NCI-H460 (cell line): ENCODE measurements around the gene SECISBP2. TPM values are rescaled to one million over a fixed set of nuclear protein-coding genes. Genes with fewer than 3 reads are reported as not detected.
"Not testable (repeated sequence)": the region's sequence is repeated elsewhere in the genome, so short reads cannot be mapped to it uniquely, and the experiment has no call there.

Experiments used
- DNase-seq: peaks from one replicate; pipeline ENCODE4 v3.0.0-alpha.2; 2016; ENCODE audit warnings: low read depth; ENCODE audit errors: extremely low read depth
- polyA plus RNA-seq: library from polyadenylated mRNA; depleted of rRNA; stranded (reverse); fragments of >200 nt; gene quantifications from 2 replicates; pipeline ENCODE4 v1.2.3, GENCODE V29; 2014; cell fraction: nucleus; rRNA removed
- total RNA-seq: library from RNA; depleted of rRNA; stranded (reverse); fragments of >200 nt; shearing (Covaris generic); gene quantifications from 2 replicates; pipeline ENCODE4 v1.2.3, GENCODE V29; 2014; rRNA removed

The SECISBP2 gene, protein sequence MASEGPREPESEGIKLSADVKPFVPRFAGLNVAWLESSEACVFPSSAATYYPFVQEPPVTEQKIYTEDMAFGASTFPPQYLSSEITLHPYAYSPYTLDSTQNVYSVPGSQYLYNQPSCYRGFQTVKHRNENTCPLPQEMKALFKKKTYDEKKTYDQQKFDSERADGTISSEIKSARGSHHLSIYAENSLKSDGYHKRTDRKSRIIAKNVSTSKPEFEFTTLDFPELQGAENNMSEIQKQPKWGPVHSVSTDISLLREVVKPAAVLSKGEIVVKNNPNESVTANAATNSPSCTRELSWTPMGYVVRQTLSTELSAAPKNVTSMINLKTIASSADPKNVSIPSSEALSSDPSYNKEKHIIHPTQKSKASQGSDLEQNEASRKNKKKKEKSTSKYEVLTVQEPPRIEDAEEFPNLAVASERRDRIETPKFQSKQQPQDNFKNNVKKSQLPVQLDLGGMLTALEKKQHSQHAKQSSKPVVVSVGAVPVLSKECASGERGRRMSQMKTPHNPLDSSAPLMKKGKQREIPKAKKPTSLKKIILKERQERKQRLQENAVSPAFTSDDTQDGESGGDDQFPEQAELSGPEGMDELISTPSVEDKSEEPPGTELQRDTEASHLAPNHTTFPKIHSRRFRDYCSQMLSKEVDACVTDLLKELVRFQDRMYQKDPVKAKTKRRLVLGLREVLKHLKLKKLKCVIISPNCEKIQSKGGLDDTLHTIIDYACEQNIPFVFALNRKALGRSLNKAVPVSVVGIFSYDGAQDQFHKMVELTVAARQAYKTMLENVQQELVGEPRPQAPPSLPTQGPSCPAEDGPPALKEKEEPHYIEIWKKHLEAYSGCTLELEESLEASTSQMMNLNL
- total RNA-seq = 50.6 and 56.1 TPM in 2 replicates
- polyA plus RNA-seq = 67.9 and 87.3 TPM in 2 replicates

GRCh38 chr9:89318123-89319014 lies at the start of gene SECISBP2:
Gene SECISBP2, plus strand, starts transcription at chr9:89318500. Its CDS starts 77 bp downstream, at chr9:89318577.
- DNase-seq = peak; percentile 97

GRCh38 chr9:89273528-89274279 lies 44.6 kb upstream of the SECISBP2 start:
- DNase-seq = no peak

DNA sequence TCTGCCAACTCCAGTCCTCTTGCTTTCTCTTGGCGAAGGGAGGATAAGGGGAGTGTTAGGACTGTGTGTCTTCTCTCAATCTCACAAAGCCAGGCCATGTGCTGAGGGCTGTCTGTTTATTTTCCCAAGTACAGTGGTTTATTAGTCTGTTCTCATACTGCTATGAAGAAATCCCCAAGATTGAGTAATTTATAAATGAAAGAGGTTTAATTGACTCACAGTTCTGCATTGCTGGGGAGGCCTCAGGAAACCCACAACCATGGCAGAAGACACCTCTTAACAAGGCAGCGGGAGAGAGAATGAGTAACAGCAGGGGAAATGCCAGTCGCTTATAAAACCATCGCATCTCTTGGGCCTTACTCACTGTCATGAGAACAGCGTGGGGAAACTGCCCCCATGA lies 43.5 kb upstream of the SECISBP2 start:
- no peak for DNase-seq

DNA sequence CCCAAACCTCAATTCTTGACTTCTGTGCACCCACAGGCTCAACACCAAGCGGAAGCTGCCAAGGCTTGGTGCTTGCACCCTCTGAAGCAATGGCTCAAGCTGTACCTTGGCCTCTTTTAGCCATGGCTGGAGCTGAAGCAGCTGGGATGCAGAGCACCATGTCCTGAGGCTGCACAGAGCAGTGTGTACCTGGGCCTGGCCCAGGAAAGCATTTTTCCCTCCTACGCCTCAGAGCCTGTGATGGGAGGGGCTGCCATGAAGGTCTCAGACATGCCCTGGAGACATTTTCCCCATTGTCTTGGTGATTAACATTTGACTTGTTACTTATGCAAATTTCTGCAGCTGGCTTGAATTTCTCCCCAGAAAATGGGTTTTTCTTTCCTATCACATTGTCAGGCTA lies 42.3 kb upstream of the SECISBP2 start:
- not testable (repeated sequence) for DNase-seq

DNA sequence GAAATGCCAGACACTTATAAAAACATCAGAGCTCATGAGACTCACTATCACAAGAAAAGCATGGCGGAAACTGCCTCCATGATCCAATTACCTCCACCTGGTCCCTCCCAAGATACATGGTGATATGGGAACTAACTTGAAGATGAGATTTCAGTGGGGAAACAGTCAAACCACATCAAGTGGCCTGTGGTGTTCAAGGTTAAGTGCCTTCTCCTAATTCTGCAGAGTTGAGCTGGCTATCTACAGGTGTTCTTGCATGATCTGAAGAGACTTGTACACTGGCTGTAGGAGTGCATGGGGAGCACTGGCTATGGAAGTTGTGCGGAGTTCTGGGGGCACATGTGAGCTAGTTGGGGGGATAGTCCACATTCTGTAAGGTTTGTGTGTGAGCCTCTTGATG lies 41.3 kb upstream of the SECISBP2 start:
- no peak for DNase-seq

- no peak for DNase-seq
These were observed 40.8 kb upstream of the SECISBP2 start for GRCh38 chr9:89277454-89277853.

GRCh38 chr9:89278551-89278950 lies 39.7 kb upstream of the SECISBP2 start:
- no peak for DNase-seq

- peak; percentile 41 for DNase-seq
These were observed 39.1 kb upstream of the SECISBP2 start for GRCh38 chr9:89278997-89279739.

DNA sequence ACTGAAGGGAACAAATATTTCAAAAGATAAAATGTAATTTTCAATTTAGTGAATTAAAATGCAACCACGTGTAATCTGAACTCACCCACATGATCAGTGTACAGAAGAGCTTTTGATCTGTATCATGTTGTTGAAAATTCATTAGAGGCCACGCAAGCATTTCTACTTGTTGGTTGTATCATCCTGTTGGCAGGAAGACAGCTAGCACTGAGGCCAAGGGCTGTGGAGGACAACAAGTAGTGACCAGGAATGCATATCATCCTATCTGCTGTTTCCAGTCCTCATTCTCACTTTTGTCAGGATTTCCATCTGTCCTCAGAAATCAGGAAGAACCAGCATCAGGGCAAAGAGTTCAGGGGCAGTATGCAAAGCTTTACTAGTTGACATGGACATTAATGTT lies 37.2 kb upstream of the SECISBP2 start:
- no peak for DNase-seq

- DNase-seq = not testable (repeated sequence)
These were observed 35.9 kb upstream of the SECISBP2 start for GRCh38 chr9:89282248-89282968.

DNA sequence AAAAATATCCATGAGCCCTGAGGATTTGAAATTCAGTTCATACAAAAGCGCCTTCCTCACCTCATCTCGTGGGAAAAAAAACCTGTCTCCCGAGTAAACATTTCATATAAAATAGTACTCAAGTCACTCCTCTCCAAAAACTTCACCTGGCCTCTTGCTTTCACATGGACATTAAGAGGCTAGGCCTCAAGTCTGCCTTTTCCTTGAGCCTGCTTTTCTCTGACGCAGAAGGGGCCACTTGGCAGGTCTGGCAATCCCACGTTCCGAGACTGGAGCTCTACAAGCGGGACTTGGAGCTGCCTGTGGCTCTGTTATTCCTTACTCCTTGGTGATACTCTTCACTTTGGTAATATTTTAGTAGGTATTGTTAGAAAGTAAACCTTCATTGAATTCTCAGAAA lies 34.2 kb upstream of the SECISBP2 start:
- no peak for DNase-seq

DNA sequence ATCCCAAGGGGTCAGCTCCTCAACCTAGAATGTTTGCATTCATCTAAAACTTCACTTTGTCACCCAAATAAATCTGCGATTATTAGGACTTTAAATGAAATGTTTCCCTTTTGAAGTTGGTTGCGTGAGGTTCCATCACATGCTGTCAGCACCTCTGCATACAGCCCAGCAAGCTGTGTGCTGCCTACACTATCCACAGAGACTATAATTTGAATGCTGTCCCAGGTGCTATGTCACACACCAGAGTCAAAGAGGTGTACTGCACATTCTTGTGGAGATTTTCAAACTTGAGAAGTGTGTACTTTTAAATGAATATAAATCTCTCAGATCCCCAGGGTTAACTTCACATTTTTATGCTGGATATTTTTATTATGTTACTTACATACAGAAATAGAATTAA lies 26.6 kb upstream of the SECISBP2 start:
- DNase-seq = no peak

DNA sequence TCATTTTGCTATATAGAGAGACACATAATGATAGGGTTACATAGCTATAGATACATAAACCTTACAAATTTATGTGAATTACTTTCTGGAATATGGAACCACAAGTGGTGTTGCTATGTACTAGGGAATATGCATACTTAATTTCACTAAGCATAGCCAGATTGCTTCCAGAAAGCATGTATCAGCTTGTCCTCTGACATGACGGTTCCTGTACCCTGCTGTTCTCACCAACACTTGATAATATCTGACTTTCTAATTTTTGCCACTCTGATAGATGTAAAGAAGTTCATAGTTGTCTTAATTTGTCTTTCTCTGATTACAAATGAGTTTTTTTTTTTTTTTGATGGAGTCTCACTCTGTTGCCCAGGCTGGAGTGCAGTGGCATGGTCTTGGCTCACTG lies 25.3 kb upstream of the SECISBP2 start:
- no peak for DNase-seq

DNA sequence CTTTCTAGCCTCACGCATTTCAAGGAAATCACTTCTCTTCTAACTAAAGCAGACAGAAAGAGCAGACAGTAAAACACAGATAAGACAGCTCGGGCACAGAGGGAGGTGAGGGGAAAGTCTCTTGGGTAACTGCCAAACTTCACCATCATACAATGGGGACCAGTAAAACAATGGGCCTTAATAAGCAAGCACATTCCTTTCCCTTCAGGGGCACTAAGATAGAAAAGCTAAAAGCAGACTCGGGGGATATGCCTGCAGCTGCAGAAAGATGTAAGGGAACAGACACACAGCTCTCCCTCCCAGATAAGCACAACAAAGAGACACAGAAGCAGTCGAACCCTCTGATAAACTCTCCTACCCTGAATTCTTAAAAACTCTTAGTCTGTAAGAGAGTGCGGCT lies 22.9 kb upstream of the SECISBP2 start:
- no peak for DNase-seq

DNA sequence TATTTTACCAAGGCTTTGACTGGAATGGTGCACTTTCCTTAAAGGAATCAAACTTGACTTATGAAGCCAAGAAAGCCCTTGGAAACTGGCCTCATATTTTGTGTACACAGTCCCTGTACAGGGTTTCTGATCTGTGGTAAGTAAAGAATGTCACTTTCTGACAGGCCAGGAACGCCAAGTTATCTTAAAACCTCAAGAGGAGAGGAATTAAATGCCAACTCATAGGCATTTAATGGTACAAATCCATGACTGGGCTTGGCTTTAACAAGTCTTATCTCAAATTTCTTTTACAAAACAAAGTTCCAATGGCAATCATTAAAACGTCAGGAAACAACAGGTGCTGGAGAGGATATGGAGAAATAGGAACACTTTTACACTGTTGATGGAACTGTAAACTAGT lies 16.3 kb upstream of the SECISBP2 start:
- DNase-seq = not testable (repeated sequence)

DNA sequence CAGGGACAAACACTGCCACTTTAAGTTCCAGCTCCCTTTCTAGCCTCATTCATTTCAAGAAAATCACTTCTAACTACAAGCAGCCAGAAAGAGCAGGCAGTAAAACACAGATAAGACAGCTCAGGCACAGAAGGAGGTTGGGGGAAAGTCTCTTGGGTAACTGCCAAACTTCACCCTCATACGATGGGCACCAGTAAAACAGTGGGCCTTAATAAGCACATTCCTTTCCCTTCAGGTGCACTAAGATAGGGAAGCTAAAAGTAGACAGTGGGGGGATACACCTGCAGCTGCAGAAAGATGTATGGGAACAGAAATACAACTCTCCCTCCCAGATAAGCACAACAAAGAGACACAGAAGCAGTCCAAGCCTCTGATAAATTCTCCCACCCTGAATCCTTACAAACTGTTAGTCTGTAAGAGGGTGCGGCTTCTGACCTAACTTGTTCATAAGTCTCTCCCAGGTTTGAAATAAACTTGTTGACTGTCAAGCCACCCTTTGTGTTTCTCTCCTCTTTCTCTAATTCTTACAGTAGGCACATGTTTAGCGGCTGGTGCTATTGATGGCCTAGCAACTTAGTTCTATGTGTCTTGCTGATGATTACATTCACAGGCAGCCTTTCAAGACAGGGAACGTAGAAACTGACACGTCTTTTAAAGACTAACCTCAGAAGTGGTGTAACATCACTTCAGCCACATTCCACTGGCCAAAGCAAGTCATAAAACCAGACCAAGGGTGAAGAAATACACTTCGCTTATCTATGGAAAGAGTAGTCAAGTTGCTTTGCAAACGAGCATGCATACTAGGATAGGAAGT lies 14.1 kb upstream of the SECISBP2 start:
- no peak for DNase-seq

DNA sequence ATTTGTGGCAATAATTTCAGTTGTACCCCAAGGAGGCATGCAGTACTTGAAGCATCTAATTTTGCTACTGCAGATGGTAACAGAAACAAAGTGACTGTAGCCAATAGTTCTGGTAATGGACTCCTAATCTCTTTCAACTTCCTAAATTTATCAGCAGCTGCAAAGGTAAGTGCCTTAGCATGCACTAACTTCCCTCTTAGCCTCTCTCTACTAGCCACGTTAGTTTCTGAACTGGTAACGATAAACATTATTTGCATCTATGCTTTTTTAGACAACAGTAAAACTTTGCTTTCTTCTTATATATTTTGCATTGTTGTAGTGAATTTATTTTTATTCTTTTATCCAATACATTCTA lies 13.5 kb upstream of the SECISBP2 start:
- no peak for DNase-seq

DNA sequence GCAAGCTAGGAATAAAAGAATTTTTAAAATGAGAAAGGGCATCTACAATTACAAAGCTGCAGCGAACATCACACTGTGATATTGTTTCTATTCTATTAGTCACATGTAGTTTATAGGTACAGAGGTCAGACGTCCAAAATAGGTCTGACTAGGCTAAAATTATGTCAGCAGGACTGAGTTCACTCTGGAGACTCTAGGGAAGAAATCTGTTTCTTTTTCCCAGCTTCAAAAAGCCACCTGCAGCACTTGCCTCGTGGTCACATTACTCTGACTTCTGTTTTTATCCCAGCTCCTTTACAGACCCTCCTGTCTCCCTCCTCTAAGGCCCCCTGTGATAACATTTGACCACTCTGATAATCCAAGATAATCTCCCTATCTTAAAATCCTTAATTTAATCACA lies 12.4 kb upstream of the SECISBP2 start:
- no peak for DNase-seq
